GM18868 (cell line): ENCODE measurements around the gene TPMT.
A peak's percentile ranks its signal among the peaks of the same experiment; 100 is the strongest.
"Not testable (repeated sequence)": the region's sequence is repeated elsewhere in the genome, so short reads cannot be mapped to it uniquely, and the experiment has no call there.

Experiments
- ATAC-seq: cut with Tn5 transposase; IDR thresholded peaks from one replicate; pipeline ENCODE4 v1.9.1; 2021; ENCODE audit warnings: mild to moderate bottlenecking, moderate library complexity; ENCODE audit not compliant: unreplicated experiment

Gene TPMT

DNA sequence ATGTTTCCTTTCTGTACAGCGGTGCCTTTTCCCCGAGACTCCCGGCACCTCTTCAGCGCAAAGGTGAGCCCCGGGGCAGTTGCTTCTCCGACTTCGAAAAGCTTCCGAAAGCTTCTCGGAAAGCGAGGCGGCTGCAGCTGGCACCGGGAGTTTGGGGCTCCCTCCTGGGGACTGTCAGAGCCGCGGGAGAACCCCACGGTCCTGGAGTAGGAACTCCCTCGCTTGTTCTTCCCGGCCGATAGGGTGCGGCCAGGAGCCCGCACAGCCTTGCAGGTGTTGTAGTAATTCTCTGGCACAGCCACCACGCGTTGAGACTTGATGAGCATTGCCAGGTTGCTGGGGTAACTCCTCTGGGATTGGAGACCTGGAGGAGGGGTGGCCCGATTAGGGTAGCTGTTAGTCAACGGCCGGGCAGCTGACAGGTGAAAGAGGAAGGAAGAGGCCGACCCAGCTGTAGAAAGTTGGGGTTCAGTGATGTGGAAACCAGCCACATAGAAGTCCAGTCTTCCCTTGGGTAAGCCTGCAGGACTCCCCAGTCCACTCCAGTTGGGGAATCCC lies 1.1 kb upstream of the TPMT start:
- peak; percentile 42 for ATAC-seq

DNA sequence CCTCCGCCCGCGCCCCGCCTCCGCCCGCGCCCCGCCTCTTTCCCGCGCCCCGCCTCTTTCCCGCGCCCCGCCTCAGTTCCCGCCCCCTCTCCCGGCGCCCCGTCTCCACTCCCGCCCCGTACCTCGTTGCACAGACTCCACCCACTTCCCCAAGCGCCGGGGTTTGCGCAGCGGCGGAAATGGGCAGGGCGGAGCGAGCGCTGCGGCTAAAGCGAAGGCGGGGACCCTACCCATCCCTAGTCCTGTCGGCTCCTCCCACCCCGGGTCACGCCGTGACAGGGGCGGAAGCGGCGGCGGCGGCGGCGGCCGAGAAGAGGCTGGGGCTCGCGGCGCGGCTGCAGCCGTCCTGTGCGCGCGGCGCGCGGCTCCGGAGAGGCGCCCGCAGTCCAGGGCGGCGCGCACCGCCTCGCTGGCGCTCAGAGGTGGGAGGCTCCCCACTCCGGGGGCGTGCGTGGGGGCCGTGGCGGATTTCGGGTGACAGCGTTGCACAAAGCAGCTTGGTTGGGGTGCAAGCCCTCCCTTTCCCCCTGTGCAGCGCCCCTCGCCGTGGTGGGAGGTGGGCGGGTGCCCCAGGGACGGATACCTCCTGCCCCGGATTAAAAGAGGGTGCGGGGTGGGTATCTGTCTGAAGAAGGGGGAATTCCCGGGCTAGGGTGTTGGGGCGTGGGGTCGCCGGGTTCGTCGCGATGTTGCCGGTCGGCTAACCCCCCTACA lies 430 bp upstream of the TPMT start, which contains the start of gene KDM1B:
TSS of gene KDM1B (plus strand) at position 273 of the 714 bp plus-strand sequence. CDS start 4,474 bp downstream, outside the sequence.
- peak; percentile 83 for ATAC-seq

DNA sequence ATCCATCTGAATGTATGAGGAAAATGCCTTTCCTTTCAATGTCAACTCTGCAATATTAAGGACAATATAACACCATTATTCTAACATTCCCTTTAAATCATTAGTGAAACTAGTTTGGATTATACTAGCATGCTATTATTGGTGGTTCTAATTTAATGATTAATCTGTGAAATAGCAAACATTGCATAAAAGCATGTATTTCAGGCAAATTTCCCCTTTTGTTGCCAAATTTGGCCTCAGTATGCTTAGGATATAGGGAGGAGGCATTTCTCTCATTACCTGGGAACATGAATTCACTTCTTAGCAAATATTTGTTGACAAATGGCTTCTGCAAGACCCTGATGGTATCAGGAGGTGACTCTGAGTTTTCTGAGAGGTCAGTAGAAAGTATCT lies 1.6 kb downstream of the TPMT start:
- no peak for ATAC-seq

DNA sequence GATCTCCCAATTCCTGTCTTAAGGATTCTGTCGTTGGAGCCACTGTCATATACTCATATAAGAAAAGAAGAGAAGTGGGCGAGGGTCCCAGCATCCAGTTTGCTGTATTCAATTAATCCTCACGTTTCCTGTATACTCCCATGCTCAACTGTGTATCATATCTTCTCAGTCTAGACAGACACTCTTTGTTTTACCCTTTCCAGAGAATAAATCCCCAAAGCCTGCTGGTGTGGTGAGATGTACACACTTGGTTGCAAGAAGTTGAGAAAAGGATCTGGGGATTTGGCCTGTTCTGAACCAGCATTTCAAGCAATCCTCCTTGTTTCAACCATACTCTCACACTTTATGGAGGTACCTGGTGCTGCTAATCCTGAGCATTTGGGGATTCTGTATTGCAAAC lies 3.1 kb downstream of the TPMT start:
- ATAC-seq: no peak

DNA sequence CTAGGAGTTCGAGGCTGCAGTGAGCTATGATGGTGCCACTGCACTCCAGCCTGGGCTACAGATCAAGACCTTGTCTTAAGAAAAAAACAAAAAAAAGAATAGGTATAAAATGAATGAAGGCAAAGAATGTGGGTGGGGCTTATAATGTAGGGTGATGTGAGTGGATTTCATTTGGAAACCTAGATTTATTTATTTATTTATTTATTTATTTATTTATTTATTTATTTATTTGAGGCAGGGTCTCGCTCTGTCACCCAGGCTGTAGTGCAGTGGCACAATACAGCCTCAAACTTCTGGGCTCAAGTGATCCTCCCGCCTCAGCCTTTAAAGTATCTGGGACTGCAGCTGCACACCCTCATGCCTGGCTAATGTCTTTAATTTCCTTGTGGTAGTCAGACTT lies 3.5 kb downstream of the TPMT start:
- ATAC-seq: not testable (repeated sequence)

DNA sequence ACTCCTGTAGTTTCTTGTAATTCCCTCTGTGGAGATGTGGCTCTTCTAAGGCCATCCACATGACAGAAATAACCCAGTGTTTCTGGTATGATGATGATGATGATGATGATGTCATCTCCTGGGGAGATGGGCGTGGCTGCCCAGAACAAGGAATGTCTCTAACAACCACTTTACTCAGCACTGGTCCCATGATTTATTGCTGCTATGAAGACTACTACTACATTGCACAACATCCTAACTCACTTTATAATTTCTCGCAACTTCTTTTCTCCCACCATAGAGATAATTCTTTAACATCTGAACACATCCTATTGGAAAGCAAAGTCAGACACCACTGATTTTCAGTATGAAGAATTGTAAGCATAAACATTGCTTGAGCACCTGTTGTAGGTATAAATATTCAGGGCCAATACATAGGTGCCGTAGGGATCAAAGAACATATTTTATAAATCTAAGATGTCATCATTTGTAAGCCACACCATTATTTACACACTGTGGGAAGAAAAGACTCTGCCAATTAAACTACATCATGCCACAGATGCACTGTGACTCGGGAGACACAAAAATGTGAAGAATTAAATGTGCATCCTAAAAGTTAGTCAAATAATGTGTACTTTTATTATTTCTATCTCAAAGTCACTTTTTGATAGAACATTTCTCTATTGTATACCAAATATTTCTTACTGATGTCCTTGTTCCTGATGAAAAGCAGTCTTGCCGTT lies 6.4 kb downstream of the TPMT start:
- no peak for ATAC-seq

DNA sequence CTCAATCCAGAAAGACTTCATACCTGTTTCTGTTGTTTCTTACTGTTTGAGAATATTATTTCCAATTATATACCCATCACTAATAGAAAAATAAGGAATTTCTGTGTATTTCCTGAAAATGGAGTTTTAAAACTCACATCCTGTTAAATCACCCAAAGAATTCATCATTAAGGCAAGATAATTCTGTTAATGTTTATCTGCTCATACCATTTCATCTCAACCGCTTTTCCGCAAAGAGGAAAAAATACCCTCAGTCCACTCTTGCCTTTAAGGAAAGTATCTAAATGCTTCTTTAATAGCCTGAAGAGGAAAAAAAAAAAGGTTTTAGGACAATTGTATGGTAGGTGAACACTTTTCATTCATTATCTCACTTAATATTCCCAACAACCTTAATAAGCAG lies 7.3 kb downstream of the TPMT start:
- ATAC-seq: no peak

DNA sequence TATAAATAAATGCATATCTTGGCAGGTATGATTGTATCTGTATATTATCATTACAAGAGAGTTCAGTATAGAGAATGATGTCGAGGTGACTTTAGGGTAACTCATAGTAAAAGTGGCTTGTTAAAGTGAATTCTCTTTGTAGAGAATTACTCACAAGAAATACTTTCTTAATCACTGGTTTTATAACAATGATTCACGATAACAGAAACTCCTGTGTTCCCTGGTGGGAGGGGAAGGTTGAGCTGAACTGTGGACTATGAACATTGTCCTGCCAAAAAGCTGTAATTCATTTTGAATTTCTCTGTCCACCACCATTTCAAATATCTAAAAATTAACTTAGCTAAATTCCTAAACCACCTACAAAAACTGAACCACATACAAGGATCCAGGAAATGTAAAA lies 7.7 kb downstream of the TPMT start:
- no peak for ATAC-seq

DNA sequence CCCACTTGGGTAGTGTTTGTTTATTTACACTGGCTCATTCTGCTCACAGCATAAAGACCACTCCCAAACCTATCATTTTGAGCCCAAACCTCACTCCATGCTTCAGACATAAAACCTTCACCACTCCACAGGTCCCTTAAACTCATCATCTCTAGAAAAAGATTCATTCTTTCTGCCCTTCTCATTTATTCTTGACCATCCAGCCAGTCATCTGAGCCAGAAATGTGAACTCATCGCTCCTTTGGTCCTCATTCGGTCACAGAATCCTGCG lies 12.4 kb downstream of the TPMT start:
- no peak for ATAC-seq

DNA sequence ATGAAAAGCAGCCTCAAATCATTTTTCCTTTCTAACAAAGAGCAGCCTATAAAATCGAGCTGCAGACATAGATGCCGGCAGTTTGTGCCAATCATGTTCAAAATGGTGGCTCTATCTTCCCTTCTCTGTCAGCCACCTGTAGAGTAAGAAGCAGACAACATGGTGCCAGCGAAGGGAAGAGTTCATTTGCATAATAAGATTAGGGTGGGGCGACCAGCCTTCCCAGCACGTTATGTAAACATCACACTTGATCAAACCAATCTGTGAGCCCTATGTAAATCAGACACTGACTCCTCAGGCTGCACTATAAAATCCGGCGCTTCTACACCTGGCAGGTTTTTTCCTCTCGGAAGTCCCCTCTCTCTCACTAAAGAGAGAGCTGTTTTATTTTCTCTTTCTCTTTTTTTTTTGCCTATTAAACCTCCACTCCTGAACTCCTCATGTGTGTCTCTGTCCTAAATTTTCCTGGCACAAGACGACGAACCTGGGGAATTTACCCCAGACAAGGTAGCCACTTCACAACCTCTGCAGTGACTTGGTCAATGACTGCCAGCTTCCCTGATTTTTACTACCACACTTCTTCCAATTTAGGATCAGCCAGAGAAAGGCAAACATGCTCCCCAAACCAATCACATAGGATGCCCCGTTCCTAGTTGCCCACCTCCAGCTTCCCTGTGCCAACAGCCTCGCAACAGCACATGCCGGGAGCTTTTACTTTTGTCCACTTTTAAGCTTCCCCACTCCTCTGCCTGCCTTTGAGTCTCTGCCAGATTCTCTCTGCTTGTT lies 12.9 kb downstream of the TPMT start:
- ATAC-seq: no peak

DNA sequence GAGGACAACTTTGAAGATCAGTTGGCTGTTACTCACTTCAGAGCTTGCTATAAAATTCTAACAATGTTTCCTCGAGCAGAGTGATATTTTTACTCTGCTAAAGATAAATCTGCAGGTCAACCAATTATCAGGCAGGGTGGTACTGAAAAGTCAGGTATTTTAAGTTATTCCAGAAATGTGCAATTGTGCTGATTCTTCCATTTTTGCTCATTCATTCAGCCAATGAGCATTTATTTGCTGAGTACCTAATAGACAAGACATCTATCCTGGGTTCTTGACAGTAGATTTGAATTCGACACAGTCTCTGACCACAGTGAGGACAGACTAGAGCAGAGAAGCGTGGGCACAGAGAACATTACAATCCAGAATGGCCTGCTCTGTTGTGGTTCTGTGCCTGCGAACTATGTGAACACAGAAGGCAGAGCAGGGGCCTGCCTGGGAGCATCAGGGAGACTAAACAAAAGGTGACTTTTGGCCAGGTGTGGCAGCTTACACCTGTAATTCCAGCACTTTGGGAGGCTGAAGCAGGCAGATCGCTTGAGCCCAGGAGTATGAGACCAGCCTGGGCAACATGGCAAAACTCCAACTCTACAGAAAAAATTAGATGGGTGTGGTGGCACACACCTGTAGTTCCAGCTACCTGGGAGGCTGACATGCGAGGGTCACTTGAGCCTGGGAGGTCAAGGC lies 14.8 kb downstream of the TPMT start:
- ATAC-seq: no peak

DNA sequence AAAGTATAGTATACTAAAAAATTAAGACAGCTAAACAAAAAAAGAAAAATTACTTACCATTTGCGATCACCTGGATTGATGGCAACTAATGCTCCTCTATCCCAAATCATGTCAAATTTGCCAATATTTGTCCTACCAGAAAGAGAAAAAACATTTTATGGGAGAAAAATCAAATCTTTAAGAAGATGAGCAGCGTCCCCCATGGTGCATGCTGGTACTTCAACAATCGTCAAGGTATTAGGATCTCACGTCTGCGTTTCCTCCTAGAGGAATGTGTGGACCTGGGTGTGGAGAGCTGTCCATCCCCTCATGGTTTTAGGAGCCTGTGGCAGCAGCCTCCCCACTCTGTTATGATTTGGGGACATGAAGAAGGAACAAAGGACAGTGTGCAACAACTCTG lies 16.0 kb downstream of the TPMT start:
- ATAC-seq: no peak

DNA sequence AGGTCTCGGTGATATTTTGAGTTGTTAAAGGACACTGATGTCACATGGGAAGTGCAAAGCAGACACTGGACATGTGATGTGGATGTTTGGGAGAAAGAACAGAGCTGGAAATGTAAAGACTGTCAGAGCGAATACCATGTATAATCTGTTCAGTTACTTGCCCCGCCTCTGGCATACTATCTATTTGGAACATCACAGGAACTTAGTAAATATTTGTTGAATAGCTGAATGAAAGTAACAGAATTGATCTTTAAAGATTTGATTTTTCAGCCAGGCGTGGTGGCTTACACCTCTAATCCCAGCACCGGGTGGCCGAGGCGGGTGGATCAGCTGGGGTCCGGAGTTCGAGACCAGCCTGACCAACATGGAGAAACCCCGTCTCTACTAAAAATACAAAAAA lies 18.6 kb downstream of the TPMT start:
- ATAC-seq: no peak

DNA sequence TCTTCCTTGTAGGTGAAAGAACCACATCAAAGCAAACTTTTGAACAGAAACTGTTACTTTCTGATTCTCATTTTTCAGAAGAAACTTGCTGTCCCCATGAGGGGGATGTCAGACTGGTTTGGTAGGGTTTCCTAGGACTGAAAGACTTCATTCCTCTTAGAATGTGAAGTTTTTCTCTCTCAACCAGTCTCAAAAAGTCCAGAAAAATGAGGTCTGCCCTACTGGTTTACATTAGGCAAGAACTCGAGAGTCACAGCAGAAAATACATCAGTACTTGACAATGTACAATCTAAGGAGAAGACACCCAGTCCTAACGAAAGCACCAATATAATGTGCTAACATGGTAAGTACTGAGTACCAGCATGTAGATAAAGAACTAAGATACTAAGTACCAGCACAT lies 19.7 kb downstream of the TPMT start:
- ATAC-seq: no peak

DNA sequence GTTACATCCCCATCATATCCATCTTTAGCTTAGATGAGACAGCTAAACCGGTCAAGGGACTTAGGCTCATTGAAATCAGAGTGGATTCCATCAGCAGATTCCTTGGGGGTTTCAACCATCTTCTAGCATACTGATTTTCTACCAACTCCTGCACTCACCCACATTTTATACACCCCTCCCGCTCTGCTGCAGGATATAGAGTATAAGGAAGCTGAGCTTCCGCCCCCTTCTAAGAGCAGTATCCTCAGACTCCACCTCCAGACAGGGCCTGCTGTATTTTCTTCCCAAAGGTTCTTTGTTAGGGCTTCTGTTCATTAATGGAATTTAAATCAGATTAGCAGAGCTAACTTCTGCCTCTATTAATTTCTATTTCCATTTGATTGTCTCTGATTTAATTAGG lies 22.5 kb downstream of the TPMT start:
- ATAC-seq: no peak

DNA sequence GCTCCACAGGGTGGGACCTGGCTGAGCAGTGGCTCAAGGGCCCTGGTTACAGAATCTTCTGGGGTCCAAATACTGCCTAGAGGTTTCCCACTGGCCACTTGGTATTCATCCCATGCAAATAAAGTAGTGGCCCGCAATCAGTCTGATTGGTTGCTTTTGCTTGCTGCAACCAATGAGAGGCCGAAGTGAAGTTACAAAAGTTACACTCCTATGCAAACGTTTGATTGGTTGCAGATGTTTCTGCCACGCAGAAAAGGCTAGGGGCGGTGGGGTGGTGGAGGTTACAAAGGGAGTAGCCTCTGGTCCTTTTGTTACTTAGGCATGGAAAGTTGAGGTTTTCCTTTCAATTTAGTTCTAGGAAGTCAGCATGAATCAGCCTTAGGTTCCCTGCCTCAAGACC lies 28.8 kb downstream of the TPMT start:
- no peak for ATAC-seq

DNA sequence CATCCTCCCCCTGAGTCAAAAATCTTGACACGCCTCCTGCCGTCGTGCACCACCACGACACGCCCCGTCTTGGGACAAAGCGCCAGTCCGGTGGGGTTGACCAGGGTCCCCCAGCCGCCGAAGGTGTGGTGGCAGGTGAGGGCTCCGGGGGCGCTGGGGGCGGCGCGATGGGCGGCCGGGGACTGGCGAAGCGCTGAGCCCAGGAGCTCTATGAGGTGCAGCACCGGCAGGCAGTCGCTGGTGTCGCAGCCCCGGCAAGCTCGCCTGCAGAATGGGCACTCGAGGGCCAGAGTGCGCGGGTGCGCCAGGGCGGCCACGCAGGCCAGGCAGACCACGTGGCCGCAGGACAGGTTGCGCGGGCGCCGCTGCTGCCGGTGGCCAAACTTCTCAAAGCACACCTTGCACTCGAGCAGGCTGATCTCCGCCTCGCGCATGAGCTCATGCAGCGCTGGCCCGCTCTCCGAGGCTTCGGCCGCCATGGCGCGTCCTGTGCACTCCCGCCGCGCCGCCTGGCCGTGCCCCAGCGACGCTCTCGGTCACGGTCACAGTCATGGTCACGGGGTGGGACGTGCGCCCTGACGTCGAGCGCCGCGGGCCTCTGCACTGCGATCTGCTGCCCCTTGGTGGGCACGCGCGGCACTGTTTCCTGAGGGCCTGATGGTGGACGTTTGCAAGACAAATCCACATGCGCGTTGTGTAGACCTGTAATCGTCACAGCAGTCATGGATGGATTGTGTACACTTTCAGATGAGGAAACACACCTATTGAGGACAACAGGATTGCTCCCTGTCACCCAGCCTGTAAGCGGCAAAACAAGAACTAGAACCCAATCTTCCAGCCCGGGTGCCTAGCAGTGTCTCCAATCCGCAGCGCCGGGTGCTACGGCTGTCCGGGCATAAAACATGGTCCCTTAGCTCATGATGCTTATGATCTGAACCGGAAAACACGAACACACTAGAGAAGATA lies 32.5 kb downstream of the TPMT start, which contains the start of gene NHLRC1:
TSS of gene NHLRC1 (minus strand) at position 550 of the 966 bp plus-strand sequence. CDS start at position 479, 71 bp downstream.
- ATAC-seq: peak; percentile 100

DNA sequence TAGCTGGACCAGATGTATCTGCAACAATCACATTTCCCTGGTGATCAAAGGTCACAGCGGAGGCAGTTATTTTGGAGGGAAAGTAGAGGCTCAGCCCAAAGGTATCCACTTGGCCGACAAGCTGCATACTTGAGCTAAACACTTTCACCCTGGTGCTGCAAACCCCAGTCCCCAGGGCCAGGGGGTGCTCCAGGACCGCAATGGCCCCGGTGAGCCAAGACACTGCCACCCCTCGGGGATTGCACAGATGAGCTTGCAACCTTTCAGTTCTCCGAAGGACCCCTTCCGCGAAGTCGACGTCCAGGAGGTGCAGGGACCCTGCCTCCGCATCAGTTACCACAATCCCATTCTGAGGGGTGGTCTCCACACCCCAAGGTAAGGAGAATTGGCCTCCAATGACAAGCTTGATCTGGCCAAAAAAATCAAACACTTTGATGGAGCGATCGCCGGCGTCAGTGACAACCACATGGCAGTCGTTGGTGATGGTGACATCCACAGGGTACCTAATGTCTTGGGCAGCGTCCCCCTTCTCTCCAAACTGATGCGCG lies 33.2 kb downstream of the TPMT start:
- ATAC-seq: no peak

DNA sequence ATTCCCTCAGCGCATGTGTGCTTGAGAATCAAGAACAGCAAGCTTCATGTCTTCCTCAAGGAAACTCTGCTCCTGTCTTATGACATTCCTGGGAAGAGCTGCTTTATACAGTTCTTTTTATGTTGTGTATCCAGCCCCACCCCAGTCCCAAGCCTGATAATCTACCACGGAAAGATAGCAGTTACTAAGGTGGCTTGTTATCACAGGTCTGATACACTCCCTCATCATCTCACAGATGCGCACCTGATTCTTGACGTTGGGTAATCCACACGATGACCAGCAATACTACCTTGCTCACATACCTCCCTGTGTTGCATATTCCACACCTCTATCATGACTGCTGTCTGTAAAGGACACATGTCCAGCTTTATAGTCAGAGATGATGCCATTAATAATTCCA lies 35.6 kb downstream of the TPMT start:
- ATAC-seq: no peak

DNA sequence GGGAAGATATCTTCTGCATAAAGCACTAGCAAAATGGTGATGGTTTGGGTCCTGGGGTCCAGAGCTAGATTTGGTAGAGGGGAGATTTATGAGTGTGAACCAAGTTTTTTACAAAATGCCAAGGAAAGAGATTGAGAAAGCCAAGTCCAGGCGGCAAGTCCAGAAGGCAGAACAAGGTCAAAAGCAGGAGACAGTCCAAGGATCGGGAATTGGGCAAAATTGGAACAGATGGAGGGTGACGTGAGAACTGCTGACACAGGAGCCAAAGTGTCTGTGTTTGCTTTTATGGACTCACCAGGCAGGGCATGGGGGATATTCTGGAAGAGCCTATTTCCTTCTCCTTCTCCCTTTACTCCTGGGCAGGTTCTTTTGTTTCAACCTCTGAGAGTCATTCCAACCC lies 36.5 kb downstream of the TPMT start:
- no peak for ATAC-seq
